ENCODE measurements around the gene RASGRP4.
"Not testable (repeated sequence)": the region's sequence is repeated elsewhere in the genome, so short reads cannot be mapped to it uniquely, and the experiment has no call there.

Gene RASGRP4

GRCh38 chr19:38425810-38426466 lies at the start of gene RASGRP4:
TSS of gene RASGRP4 (minus strand) at chr19:38426219. CDS start at chr19:38426091, 128 bp downstream.
- DNase-seq, result no peak

GRCh38 chr19:38475176-38475575 lies 49.2 kb upstream of the RASGRP4 start:
- DNase-seq, result no peak

- no peak for DNase-seq
These were observed 47.2 kb upstream of the RASGRP4 start for GRCh38 chr19:38473201-38473600.

GRCh38 chr19:38472725-38473124 lies 46.7 kb upstream of the RASGRP4 start:
- not testable (repeated sequence) for DNase-seq

- DNase-seq, result no peak
These were observed 44.9 kb upstream of the RASGRP4 start for GRCh38 chr19:38470788-38471480.

GRCh38 chr19:38469151-38469550 lies 43.1 kb upstream of the RASGRP4 start:
- no peak for DNase-seq

- DNase-seq, result no peak
These were observed 41.8 kb upstream of the RASGRP4 start for GRCh38 chr19:38467541-38468525.

- no peak for DNase-seq
These were observed 40.0 kb upstream of the RASGRP4 start for GRCh38 chr19:38466050-38466449.

- DNase-seq, result no peak
These were observed 38.5 kb upstream of the RASGRP4 start for GRCh38 chr19:38464421-38465082.

GRCh38 chr19:38463365-38463764 lies 37.3 kb upstream of the RASGRP4 start:
- DNase-seq, result no peak

- no peak for DNase-seq
These were observed 33.0 kb upstream of the RASGRP4 start for GRCh38 chr19:38458991-38459390.

GRCh38 chr19:38457690-38458405 lies 31.8 kb upstream of the RASGRP4 start:
- no peak for DNase-seq

GRCh38 chr19:38457202-38457601 lies 31.2 kb upstream of the RASGRP4 start:
- DNase-seq, result no peak

- no peak for DNase-seq
These were observed 29.0 kb upstream of the RASGRP4 start for GRCh38 chr19:38455031-38455430.

GRCh38 chr19:38453596-38453995 lies 27.6 kb upstream of the RASGRP4 start:
- DNase-seq, result no peak

GRCh38 chr19:38452430-38453366 lies 26.7 kb upstream of the RASGRP4 start:
- no peak for DNase-seq

GRCh38 chr19:38451629-38452028 lies 25.6 kb upstream of the RASGRP4 start:
- no peak for DNase-seq

GRCh38 chr19:38451036-38451435 lies 25.0 kb upstream of the RASGRP4 start:
- DNase-seq, result no peak

- no peak for DNase-seq
These were observed 23.5 kb upstream of the RASGRP4 start for GRCh38 chr19:38449518-38449917.

GRCh38 chr19:38448225-38448624 lies 22.2 kb upstream of the RASGRP4 start:
- DNase-seq, result no peak

GRCh38 chr19:38445362-38445761 lies 19.3 kb upstream of the RASGRP4 start:
- no peak for DNase-seq
